Left lung (tissue), 10 donors: ENCODE measurements around the gene VEGFA. TPM values are rescaled to one million over a fixed set of nuclear protein-coding genes. Genes with fewer than 3 reads are reported as not detected.

Source experiments
- ATAC-seq: fragments of 200-7000 bp; cut with Tn5 transposase; one replicate; pipeline ENCODE4 v1.9.1; 2020; ENCODE audit warnings: moderate library complexity
- DNase-seq, 4 donors: peaks; one replicate each; pipeline ENCODE4 v3.0.0-alpha.2; 2013 to 2020
- H3K27ac ChIP-seq, 2 donors: fragments of 200-600 bp; sonication (generic) in 1 of 2; one replicate each; pipeline versions ENCODE4 v1.5.0 to v1.8.0; 2020 to 2021
- H3K27me3 ChIP-seq, 2 donors: fragments of 200-600 bp; sonication (generic) in 1 of 2; one replicate each; pipeline versions ENCODE4 v1.5.0 to v1.8.0; 2020 to 2021
- H3K36me3 ChIP-seq, 2 donors: fragments of 200-600 bp; sonication (generic) in 1 of 2; one replicate each; pipeline versions ENCODE4 v1.5.0 to v1.8.0; 2020 to 2021
- H3K4me1 ChIP-seq, 2 donors: fragments of 200-600 bp; one replicate each; pipeline ENCODE4 v1.8.0; 2021
- H3K4me3 ChIP-seq, 2 donors: fragments of 200-600 bp; sonication (generic) in 1 of 2; one replicate each; pipeline versions ENCODE4 v1.5.0 to v1.8.0; 2020 to 2021; ENCODE audit warnings: mild to moderate bottlenecking in 1 of 2
- H3K9me3 ChIP-seq, 2 donors: fragments of 200-600 bp; sonication (generic) in 1 of 2; one replicate each; pipeline versions ENCODE4 v1.5.0 to v1.8.0; 2020 to 2021
- intact Hi-C, 2 donors: fragments of 100-400 bp; cut with DNase I; formaldehyde crosslinking; loops; one replicate each; pipeline versions ENCODE4 v1.11.2 to v1.14.2; 2022
- polyA plus RNA-seq, 6 donors: library from polyadenylated mRNA; unstranded; fragments of 120-200 nt; gene quantifications; one replicate each; pipeline ENCODE4 v1.2.1, GENCODE V29; 2013; ENCODE audit not compliant: insufficient read length in 6 of 6
- total RNA-seq, 2 donors: library from RNA; stranded (reverse); fragmentation: NEBNext Ultra II Directional; extraction: Animal tissue kit (Norgen Biotek cat#: 25700); gene quantifications; one replicate each; pipeline ENCODE4 v1.2.1, GENCODE V29; 2021
- TF ChIP-seq, protein P1 (sequence below), 2 donors: fragments of 200-600 bp; sonication (generic) in 1 of 2; IDR thresholded peaks; one replicate each; pipeline versions ENCODE4 v1.5.0 to v1.8.0; 2021; ENCODE audit warnings: antibody characterized with exemption in 2 of 2
- donor health status: DM: no; HTN: yes; CAD: no.
- donor health status: DM: no; HTN: no; CAD: no.

Gene VEGFA
- total and polyA plus RNA-seq, 8 donors: 147 to 349 (median 288) TPM

DNA sequence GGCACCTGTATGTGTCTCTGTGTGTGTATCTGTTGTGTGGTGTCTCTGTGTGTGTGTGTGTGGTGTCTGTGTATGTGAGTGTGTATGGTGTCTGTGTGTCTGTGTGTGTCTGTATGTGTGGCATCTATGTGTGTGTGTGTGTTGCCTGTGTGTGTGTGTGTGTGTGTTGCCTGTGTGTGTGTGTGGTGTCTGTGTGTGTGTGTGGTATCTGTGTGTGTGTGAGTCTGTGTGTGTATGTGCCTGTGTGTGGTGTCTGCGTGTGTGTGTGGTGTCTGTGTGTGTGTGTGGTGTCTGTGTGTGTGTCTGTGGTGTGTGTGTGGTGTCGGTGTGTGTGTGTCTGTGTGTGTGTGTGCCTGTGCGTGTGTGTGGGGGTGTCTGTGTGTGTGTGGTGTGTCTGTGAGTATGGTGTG, 31.7 kb upstream of the VEGFA start:
- Histone ChIP-seq H3K9me3 (no peaks in the 10 kb centered on the region), H3K36me3 (no peaks in the 10 kb centered on the region), H3K4me3 (no peak overlapping the region), H3K27ac (no peak overlapping the region), H3K4me1 (peaks cover 0 to 7% of the 10 kb centered on the region in 2 donors), H3K27me3 (no peaks in the 10 kb centered on the region)
- intact Hi-C loops: no loop called here
- TF ChIP-seq, protein P1, sequence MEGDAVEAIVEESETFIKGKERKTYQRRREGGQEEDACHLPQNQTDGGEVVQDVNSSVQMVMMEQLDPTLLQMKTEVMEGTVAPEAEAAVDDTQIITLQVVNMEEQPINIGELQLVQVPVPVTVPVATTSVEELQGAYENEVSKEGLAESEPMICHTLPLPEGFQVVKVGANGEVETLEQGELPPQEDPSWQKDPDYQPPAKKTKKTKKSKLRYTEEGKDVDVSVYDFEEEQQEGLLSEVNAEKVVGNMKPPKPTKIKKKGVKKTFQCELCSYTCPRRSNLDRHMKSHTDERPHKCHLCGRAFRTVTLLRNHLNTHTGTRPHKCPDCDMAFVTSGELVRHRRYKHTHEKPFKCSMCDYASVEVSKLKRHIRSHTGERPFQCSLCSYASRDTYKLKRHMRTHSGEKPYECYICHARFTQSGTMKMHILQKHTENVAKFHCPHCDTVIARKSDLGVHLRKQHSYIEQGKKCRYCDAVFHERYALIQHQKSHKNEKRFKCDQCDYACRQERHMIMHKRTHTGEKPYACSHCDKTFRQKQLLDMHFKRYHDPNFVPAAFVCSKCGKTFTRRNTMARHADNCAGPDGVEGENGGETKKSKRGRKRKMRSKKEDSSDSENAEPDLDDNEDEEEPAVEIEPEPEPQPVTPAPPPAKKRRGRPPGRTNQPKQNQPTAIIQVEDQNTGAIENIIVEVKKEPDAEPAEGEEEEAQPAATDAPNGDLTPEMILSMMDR (IDR thresholded peaks at IDR 0.05): no peak
- ATAC-seq: no peak
- no peak for DNase-seq

DNA sequence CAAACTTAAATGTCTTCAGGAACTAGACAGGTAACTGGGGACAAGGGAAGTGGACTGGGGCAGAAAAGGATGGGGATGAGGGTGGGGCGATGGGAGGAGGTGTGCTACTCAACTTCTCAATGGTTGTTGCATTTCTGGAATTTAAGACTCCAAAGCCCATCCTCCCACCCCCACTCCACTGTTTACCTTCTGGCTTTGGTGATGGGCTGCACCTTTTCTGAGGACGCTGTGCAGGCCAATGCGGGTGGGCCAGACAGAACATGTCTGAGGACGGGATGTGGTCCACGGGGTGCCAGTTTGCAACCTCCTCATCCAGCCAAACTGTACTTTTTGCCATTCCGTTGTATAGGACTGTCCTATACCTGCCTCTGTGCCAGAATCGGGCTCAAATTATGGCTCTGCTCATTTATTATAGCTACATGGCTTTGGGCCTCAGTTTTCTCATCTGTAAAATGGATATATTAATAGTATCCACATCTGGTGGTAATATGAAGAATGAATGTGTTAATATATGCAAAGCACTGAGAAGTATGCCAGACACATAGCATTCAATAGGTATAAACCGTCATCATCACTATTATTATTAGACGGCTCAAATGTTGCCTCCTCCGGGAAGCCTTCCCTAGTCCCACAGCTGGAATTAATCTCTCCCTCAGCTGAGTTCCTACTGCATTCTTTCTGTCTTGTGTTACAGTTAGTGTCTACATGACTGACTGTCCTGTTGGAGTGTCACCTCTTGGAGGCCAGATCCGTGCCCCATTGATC, 31.0 kb upstream of the VEGFA start:
- ATAC-seq: peak; percentile 11
- TF ChIP-seq, protein P1 (IDR thresholded peaks at IDR 0.05): no peak
- Histone ChIP-seq H3K4me3 (no peak overlapping the region), H3K27ac (no peak overlapping the region), H3K9me3 (no peaks in the 10 kb centered on the region), H3K27me3 (no peaks in the 10 kb centered on the region), H3K4me1 (peaks cover 0 to 7% of the 10 kb centered on the region in 2 donors), H3K36me3 (no peaks in the 10 kb centered on the region)
- no peak for DNase-seq
- intact Hi-C loops: no loop called here

DNA sequence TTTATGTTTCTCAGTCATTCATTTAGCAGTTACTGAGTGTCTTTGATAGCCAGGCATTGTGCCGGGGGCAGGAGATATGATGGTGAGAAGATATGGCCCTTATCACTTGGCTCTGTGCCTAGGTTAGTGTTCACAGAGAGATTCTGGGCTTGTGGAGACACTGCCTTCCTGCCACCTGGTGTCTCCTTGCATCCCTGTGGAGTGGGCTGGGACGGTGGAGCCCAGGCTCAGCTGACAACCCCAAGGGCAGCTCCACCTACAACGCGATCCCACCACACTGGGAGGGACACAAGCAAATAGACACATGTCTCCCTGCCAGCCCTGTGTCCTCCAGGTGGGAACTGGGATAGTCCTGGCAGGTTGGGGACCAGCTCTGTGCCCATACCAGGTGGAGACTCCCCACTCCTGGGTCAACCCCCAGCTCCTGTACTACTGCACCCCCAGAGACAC, 30.3 kb upstream of the VEGFA start:
- no peaks in the 10 kb centered on the region for H3K27me3 ChIP-seq
- TF ChIP-seq, protein P1 (IDR thresholded peaks at IDR 0.05): no peak
- intact Hi-C loops: no loop called here
- no peak for ATAC-seq
- no peaks in the 10 kb centered on the region for H3K36me3 ChIP-seq
- peaks cover under 1 to 7% of the 10 kb centered on the region in 2 donors for H3K4me1 ChIP-seq
- H3K27ac ChIP-seq: no peak overlapping the region
- DNase-seq: no peak
- H3K4me3 ChIP-seq: no peak overlapping the region
- H3K9me3 ChIP-seq: no peaks in the 10 kb centered on the region

DNA sequence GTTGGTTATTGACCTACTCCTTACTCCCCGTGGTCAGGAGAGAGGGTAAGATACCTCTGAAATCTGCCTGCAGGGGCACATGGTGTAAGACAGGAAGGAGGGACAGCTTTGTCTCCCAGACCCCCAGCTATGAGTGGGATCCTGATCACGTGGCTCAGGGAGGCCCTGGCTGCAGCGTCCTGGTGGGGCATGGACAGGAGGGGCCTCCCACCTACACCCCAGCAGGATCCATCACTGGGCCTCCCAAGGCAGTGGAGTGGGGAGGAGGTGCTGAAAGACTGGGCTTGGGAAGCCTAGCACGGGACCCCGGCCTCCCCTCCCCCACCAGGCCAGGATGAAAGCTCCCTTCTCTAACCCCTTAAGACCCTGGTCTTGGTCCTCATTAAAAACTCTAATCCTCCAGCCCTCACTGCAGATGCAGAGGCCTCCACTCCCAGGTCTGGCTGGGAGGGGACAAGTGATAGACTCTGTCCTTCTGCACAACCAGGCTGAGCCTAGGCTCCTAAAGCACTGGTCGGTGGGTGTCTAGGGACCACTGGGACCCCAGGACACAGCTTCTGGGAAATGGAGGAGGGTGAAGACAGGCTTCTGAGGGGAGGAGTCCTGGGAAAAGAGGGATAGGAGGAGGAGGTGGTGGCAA, 29.6 kb upstream of the VEGFA start:
- ATAC-seq: no peak
- Histone ChIP-seq H3K9me3 (no peaks in the 10 kb centered on the region), H3K27me3 (no peaks in the 10 kb centered on the region), H3K4me1 (peaks cover 5 to 7% of the 10 kb centered on the region in 2 donors), H3K36me3 (no peaks in the 10 kb centered on the region), H3K27ac (no peak overlapping the region), H3K4me3 (no peak overlapping the region)
- intact Hi-C loops: no loop called here
- DNase-seq: no peak
- TF ChIP-seq, protein P1 (IDR thresholded peaks at IDR 0.05): no peak

DNA sequence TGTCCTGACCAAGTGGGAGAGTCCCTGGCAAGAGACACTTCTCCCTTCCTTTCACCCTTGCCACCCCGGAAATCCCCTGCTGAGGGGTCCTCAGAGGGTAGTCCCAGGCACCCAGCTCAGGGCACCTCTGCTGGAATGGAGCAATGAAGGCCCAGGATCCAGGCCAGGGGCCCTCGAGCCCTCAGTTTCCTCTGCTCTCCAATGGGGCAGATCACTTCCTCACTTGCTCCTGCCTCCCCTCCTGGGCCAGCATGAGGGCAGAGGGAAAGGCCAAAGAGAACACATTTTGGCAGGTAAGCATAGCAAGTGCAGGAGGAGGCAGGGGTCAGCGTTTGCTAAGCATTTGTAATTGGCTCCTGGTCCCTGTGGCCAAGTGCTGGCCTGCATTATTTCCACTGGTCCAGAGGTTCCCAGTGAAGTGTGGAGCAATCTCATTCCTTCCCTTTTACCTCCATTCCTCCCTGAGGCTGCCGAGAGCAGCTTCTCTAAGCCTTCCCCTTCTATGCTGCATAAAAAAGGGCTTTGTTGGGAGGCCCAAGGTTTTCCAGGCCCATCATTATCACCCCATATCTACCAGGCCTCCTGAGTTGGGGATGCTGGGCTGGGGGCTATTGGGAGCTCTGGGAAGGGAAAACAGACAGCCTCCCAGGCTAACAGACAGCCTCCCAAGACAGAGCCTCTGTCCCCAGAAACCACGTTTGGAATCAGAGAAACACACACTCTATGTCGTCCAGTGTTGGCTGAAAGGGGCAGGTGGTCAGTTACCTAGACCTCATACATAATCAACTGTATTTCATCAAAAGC, 28.8 kb upstream of the VEGFA start:
- ATAC-seq (no peak), DNase-seq (no peak)
- Histone ChIP-seq H3K4me3 (no peak overlapping the region), H3K27me3 (no peaks in the 10 kb centered on the region), H3K36me3 (no peaks in the 10 kb centered on the region), H3K4me1 (peaks cover 5 to 7% of the 10 kb centered on the region in 2 donors), H3K27ac (no peak overlapping the region), H3K9me3 (no peaks in the 10 kb centered on the region)
- intact Hi-C loops: no loop called here
- TF ChIP-seq, protein P1 (IDR thresholded peaks at IDR 0.05): no peak
